Measurements from ENCODE around the gene ADPRH.

ADPRH gene

GRCh38 chr3:119631516-119631915 is 52.2 kb downstream of the ADPRH start:
- no peak for DNase-seq

DNA sequence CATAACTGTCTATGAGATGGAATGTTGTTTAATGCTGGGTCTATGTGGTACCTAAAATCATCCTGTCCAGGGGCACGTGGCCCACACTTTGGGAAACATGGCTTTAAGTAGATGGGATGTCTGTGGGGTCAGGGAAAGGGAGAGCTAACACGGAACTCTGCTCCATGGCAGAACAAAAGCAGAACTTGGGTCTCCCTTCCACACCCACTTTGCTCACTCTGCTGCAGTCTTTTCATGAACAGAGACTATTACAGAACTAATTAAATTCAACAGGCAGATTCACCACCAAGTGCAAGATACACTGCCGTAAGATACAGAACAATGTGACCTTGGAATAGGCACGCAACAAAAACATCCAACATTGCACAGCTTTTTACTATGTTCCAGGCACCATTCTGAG is 52.9 kb downstream of the ADPRH start:
- no peak for DNase-seq

DNA sequence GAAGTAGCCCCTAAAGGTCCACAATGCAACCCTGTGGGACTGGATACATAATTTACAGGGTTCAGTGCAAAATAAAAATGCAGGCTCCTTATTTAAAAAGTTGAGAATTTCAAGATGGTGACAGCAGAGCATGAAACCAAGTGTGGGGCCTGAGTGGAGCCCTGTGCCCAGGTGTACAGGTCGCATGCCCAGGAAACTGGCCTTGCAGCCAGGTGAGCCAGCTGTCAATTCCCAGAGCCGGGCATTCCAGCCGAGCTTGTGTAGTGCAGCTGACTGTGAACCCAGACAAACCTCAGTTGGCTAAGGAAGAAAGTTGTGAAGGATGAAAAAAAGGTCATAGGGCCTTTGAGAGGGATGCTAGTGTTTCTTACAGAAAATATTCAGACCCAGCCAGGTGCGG is 53.5 kb downstream of the ADPRH start:
- DNase-seq = no peak

DNA sequence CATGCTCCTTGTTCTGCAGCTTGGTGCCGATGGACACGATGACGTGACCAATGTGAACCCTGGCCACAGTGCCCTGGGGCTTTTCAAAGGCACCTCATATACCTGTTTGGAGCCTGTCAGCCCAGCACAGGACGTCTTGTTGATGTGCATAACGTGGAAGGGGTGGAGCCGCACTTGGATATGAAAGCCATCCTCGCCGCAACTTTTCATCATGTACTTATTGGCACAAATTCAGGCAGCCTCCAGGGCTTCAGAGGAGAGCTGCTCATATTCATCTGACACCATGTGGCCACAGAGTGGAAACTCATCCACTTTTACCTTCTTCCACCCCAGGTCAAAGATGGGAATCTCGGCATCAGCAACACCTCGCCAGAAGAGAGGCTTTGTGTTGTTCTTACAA is 56.4 kb downstream of the ADPRH start:
- no peak for DNase-seq

- no peak for DNase-seq
Observed at GRCh38 chr3:119636249-119636648, 57.0 kb downstream of the ADPRH start.

- no peak for DNase-seq
Observed at GRCh38 chr3:119636891-119637611, 57.8 kb downstream of the ADPRH start.

- no peak for DNase-seq
Observed at GRCh38 chr3:119637679-119638477, 58.6 kb downstream of the ADPRH start.

All from NCI-H2227 treated with DMSO at 0.1 percent for 48 hours (cell line).